Nephron (organoid): ENCODE results near the gene SIM1.

Experiments used
- H3K27ac Mint-ChIP-seq, 3 experiments: 2 replicates each; pipeline ENCODE4 v1.8.0; 2020; ENCODE audit warnings: mixed read lengths in 3 of 3, mild to moderate bottlenecking in 2 of 3, moderate library complexity in 1 of 3
- H3K27me3 Mint-ChIP-seq: 2 replicates; pipeline ENCODE4 v1.8.0; 2021; ENCODE audit warnings: low read depth, mild to moderate bottlenecking, moderate library complexity, mixed read lengths
- H3K36me3 Mint-ChIP-seq: 2 replicates; pipeline ENCODE4 v1.8.0; 2020; ENCODE audit warnings: low read depth, mixed read lengths
- H3K4me1 Mint-ChIP-seq: 2 replicates; pipeline ENCODE4 v1.8.0; 2020; ENCODE audit warnings: mixed read lengths
- H3K4me3 Mint-ChIP-seq, 3 experiments: 2 replicates each; pipeline ENCODE4 v1.8.0; 2020; ENCODE audit warnings: mild to moderate bottlenecking in 3 of 3, mixed read lengths in 3 of 3, moderate library complexity in 2 of 3
- H3K9me3 Mint-ChIP-seq: 2 replicates; pipeline ENCODE4 v1.8.0; 2020; ENCODE audit warnings: mixed read lengths
- CTCF ChIP-seq, 3 experiments: fragments of 200-600 bp; sonication (generic); IDR thresholded peaks; one replicate each; pipeline ENCODE4 v1.5.0; 2021; ENCODE audit warnings: antibody characterized with exemption in 3 of 3; ENCODE audit not compliant: unreplicated experiment in 3 of 3

Gene SIM1

GRCh38 chr6:100426744-100427338, 37.9 kb downstream of the SIM1 start:
- Mint-ChIP-seq H3K36me3 (peaks cover 22% of the 10 kb centered on the region), H3K27ac (no peak overlapping the region), H3K9me3 (no peaks in the 10 kb centered on the region), H3K4me3 (no peak overlapping the region), H3K4me1 (peaks cover 6% of the 10 kb centered on the region), H3K27me3 (peaks cover 4% of the 10 kb centered on the region)
- no peak for TF ChIP-seq CTCF (IDR thresholded peaks at IDR 0.05; ENCODE audit: unreplicated experiment in 3 of 3)

GRCh38 chr6:100426241-100426640, 38.5 kb downstream of the SIM1 start:
- Mint-ChIP-seq H3K9me3 (no peaks in the 10 kb centered on the region), H3K36me3 (peaks cover 22% of the 10 kb centered on the region), H3K27me3 (peaks cover 4% of the 10 kb centered on the region), H3K4me1 (peaks cover 6% of the 10 kb centered on the region), H3K4me3 (no peak overlapping the region), H3K27ac (no peak overlapping the region)
- TF ChIP-seq CTCF (IDR thresholded peaks at IDR 0.05; ENCODE audit: unreplicated experiment in 3 of 3): no peak

- Mint-ChIP-seq H3K4me3 (no peak overlapping the region), H3K27ac (no peak overlapping the region), H3K9me3 (no peaks in the 10 kb centered on the region), H3K36me3 (peaks cover 30% of the 10 kb centered on the region), H3K27me3 (no peaks in the 10 kb centered on the region), H3K4me1 (no peaks in the 10 kb centered on the region)
- no peak for TF ChIP-seq CTCF (IDR thresholded peaks at IDR 0.05; ENCODE audit: unreplicated experiment in 3 of 3)
Measured at GRCh38 chr6:100420711-100421110, 44.0 kb downstream of the SIM1 start.

GRCh38 chr6:100417036-100417435, 47.7 kb downstream of the SIM1 start:
- peak overlapping the region in 1 of 3 experiments; percentile 20 for H3K27ac Mint-ChIP-seq
- no peak overlapping the region for H3K4me3 Mint-ChIP-seq
- H3K36me3 Mint-ChIP-seq: peaks cover 35% of the 10 kb centered on the region
- peaks cover 3% of the 10 kb centered on the region for H3K4me1 Mint-ChIP-seq
- no peak for TF ChIP-seq CTCF (IDR thresholded peaks at IDR 0.05; ENCODE audit: unreplicated experiment in 3 of 3)
- no peaks in the 10 kb centered on the region for H3K27me3 Mint-ChIP-seq
- H3K9me3 Mint-ChIP-seq: no peaks in the 10 kb centered on the region

- Mint-ChIP-seq H3K4me3 (no peak overlapping the region), H3K4me1 (peaks cover 3% of the 10 kb centered on the region), H3K27ac (peak overlapping the region in 1 of 3 experiments; percentile 8), H3K36me3 (peaks cover 41% of the 10 kb centered on the region), H3K27me3 (no peaks in the 10 kb centered on the region), H3K9me3 (no peaks in the 10 kb centered on the region)
- no peak for TF ChIP-seq CTCF (IDR thresholded peaks at IDR 0.05; ENCODE audit: unreplicated experiment in 3 of 3)
Measured at GRCh38 chr6:100415768-100416167, 49.0 kb downstream of the SIM1 start.

- no peaks in the 10 kb centered on the region for H3K27me3 Mint-ChIP-seq
- H3K4me3 Mint-ChIP-seq: no peak overlapping the region
- H3K27ac Mint-ChIP-seq: no peak overlapping the region
- no peaks in the 10 kb centered on the region for H3K9me3 Mint-ChIP-seq
- H3K4me1 Mint-ChIP-seq: peaks cover 3% of the 10 kb centered on the region
- TF ChIP-seq CTCF (IDR thresholded peaks at IDR 0.05; ENCODE audit: unreplicated experiment in 3 of 3): no peak
- H3K36me3 Mint-ChIP-seq: peaks cover 39% of the 10 kb centered on the region
Measured at GRCh38 chr6:100412872-100413271, 51.8 kb downstream of the SIM1 start.
